ENCODE results near the gene CLIC3.

DNA sequence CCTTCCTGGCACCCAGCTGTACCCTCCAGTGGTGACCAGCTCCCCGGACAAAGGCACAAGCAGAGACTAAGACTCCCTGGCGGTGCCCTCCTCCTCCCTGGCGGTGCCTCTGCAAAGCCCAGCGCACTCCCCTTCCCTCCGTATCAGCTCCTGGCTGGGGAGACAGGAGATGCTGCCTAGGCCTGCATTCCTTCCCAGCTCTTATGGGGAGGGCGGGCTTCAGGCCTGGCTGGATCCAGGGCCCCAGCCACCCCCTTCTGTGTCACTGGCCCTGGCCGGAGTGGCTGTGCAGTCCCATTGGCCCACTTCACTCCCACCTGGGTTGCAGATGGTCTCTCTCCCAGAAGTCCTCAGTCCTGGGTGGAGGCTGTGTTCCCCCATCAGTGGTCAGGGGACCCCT, 37.9 kb downstream of the CLIC3 start:
- TF ChIP-seq EZH2 (IDR thresholded peaks at IDR 0.05; ENCODE audit: insufficient read depth, poor library complexity, severe bottlenecking) (no peak), EZH2phosphoT487 (IDR thresholded peaks at IDR 0.05; ENCODE audit: insufficient read depth, low read depth) (no peak)
